ENCODE data around the gene CFAP61. TPM values are rescaled to one million over a fixed set of nuclear protein-coding genes. Genes with fewer than 3 reads are reported as not detected.
A peak's percentile ranks its signal among the peaks of the same experiment; 100 is the strongest.

Gene CFAP61
- total and polyA plus RNA-seq, 9 of the 15 experiments (the other 6 are each of a cell fraction or from before 2014, with no cell fraction given), result 0.11 TPM; not detected in 8

- H4K20me1 ChIP-seq (replicated peaks; ENCODE audit: control insufficient read depth, insufficient read depth, low read length), result no peaks in the 10 kb centered on the region
- intact Hi-C loops (cut with micrococcal nuclease) (no loop called here), in situ Hi-C loops (cut with MboI) (no loop called here)
- ATAC-seq, result peak; percentile 54
- no peaks in the 10 kb centered on the region for H3K79me2 ChIP-seq (ENCODE audit: control insufficient read depth, insufficient read depth, low read length)
- H3K36me3 ChIP-seq (ENCODE audit: control insufficient read depth, insufficient read depth, low read length), result no peaks in the 10 kb centered on the region
- peaks cover 0 to 13% of the 10 kb centered on the region in 2 experiments; a peak in 3 of 5 replicates for H3K27me3 ChIP-seq (ENCODE audit: control insufficient read depth in 2 of 2, insufficient read depth in 2 of 2, low read length in 2 of 2)
- H3K9ac ChIP-seq (ENCODE audit: insufficient read depth in 1 of 2, low read depth in 2 of 2, low read length in 2 of 2), result no peak overlapping the region
- no peak for FAIRE-seq
- no TSS peak for BruUV-seq (replicated peaks)
- no peaks in the 10 kb centered on the region for H3K9me1 ChIP-seq (ENCODE audit: control insufficient read depth, insufficient read depth, low read length)
- H3K4me2 ChIP-seq (ENCODE audit: insufficient read depth, low read length), result no peak overlapping the region
- no peak overlapping the region for H3K4me3 ChIP-seq
- ChIA-PET CTCF (ENCODE audit: low intra/inter-chr PET ratio) (no interaction called here), POLR2A (no interaction called here)
- H3K27ac ChIP-seq (ENCODE audit: extremely low read depth, low read depth, low read length), result no peak overlapping the region
- peaks cover 0 to 5% of the 10 kb centered on the region in 2 experiments; a peak in 2 of 5 replicates for H3K4me1 ChIP-seq (replicated peaks in 1 of 2; ENCODE audit: control insufficient read depth in 2 of 2, insufficient read depth in 2 of 2, low read length in 2 of 2)
- 0% methylated on average over 19 of the region's 19 CpGs for WGBS (ENCODE audit: insufficient coverage, low coverage, missing lambda C conversion rate)
- H2AFZ ChIP-seq (ENCODE audit: low read depth, low read length), result no peak overlapping the region
- H3K9me3 ChIP-seq (replicated peaks; ENCODE audit: control insufficient read depth, insufficient read depth, low read depth, low read length), result no peaks in the 10 kb centered on the region
- peak in 3 of 4 experiments; percentile 3 to 46 (median 15) for DNase-seq (ENCODE audit: extremely low read depth in 1 of 4, low spot score in 3 of 4)
- peak; percentile 58 for TF ChIP-seq MEF2D (tag; conservative IDR thresholded peaks at IDR 0.05; ENCODE audit: low read depth)
- peak; percentile 89 for TF ChIP-seq TEAD4 (IDR thresholded peaks at IDR 0.05; ENCODE audit: low read length)
- no peak for TF ChIP-seq TEAD4 (CRISPR knock-in tag; IDR thresholded peaks at IDR 0.05; ENCODE audit: borderline replicate concordance)
- no peak for TF ChIP-seq ZNF134 (CRISPR knock-in tag; conservative IDR thresholded peaks at IDR 0.05)
- TF ChIP-seq PHTF2 (CRISPR knock-in tag; IDR thresholded peaks at IDR 0.05), result no peak
- TF ChIP-seq GABPA (tag; conservative IDR thresholded peaks at IDR 0.05; ENCODE audit: low read depth), result peak; percentile 38; the same call in 1 of the 2 replicates
- TF ChIP-seq TCF3 (CRISPR knock-in tag; IDR thresholded peaks at IDR 0.05), result peak; percentile 85
- no peak for TF ChIP-seq RBM17 (IDR thresholded peaks at IDR 0.05; ENCODE audit: borderline replicate concordance, low read depth, low read length)
- TF ChIP-seq FOSL1 (tag; conservative IDR thresholded peaks at IDR 0.05), result peak; percentile 64; the same call in 1 of the 2 replicates
- no peak for TF ChIP-seq SMARCA5 (IDR thresholded peaks at IDR 0.05)
- TF ChIP-seq RNF2 (IDR thresholded peaks at IDR 0.05), result 0 out of 2 replicates have a peak, but pooled peaks have one; percentile 13
- peak; percentile 91 for TF ChIP-seq ZNF584 (CRISPR knock-in tag; IDR thresholded peaks at IDR 0.05; ENCODE audit: low read depth)
- TF ChIP-seq ZNF589 (CRISPR knock-in tag; IDR thresholded peaks at IDR 0.05; ENCODE audit: low read depth), result peak; percentile 88; the same call in 1 of the 2 replicates
- TF ChIP-seq CEBPB (tag; IDR thresholded peaks at IDR 0.05), result no peak
- peak; percentile 71 for TF ChIP-seq TAL1 (IDR thresholded peaks at IDR 0.05)
- TF ChIP-seq ETV5 (CRISPR knock-in tag; IDR thresholded peaks at IDR 0.05; ENCODE audit: low read depth), result peak; percentile 60; the same call in 1 of the 2 replicates
- TF ChIP-seq KLF16 (IDR thresholded peaks at IDR 0.05), result peak; percentile 89
- TF ChIP-seq MEF2A (IDR thresholded peaks at IDR 0.05; ENCODE audit: control insufficient read depth, low read depth, low read length), result peak; percentile 30; the same call in 1 of the 2 replicates
- peak; percentile 67 for TF ChIP-seq ARID1B (IDR thresholded peaks at IDR 0.05)
- peak; percentile 81 for TF ChIP-seq ETV1 (tag; conservative IDR thresholded peaks at IDR 0.05; ENCODE audit: low read depth)
- TF ChIP-seq NFIC (IDR thresholded peaks at IDR 0.05), result peak; percentile 46
- TF ChIP-seq NR2F6 (CRISPR knock-in tag; IDR thresholded peaks at IDR 0.05), result no peak
- no peak for TF ChIP-seq NFRKB (IDR thresholded peaks at IDR 0.05; ENCODE audit: low read depth)
- TF ChIP-seq CXXC5 (CRISPR knock-in tag; IDR thresholded peaks at IDR 0.05), result 0 out of 2 replicates have a peak, but pooled peaks have one; percentile 19
- TF ChIP-seq PURB (CRISPR knock-in tag; IDR thresholded peaks at IDR 0.05; ENCODE audit: low read depth), result no peak
- TF ChIP-seq PML (IDR thresholded peaks at IDR 0.05; ENCODE audit: low read length), result peak; percentile 71; the same call in 1 of the 2 replicates
- TF ChIP-seq NCOR1 (IDR thresholded peaks at IDR 0.05), result peak; percentile 62
- peak; percentile 50 for TF ChIP-seq SOX6 (IDR thresholded peaks at IDR 0.05)
Measured at GRCh38 chr20:20233041-20233514, 180.7 kb downstream of the CFAP61 start.
